Osteoblast (primary cell): ENCODE results near the gene CAP1. TPM values are rescaled to one million over a fixed set of nuclear protein-coding genes. Genes with fewer than 3 reads are reported as not detected.

Experiments used
- DNase-seq: peaks from one replicate; pipeline ENCODE4 v3.0.0; 2011; ENCODE audit warnings: low spot score, mixed read lengths; ENCODE audit not compliant: insufficient read length; ENCODE audit errors: missing footprints
- H2AFZ ChIP-seq: 2 replicates; pipeline ENCODE4 v1.6.0; 2011; ENCODE audit warnings: mild to moderate bottlenecking, low read length
- H3K27ac ChIP-seq: 2 replicates; pipeline ENCODE4 v1.5.1; 2011; ENCODE audit warnings: mild to moderate bottlenecking, low read depth, low read length, moderate library complexity
- H3K27me3 ChIP-seq: 2 replicates; pipeline ENCODE4 v1.6.0; 2012; ENCODE audit warnings: mild to moderate bottlenecking, control low read depth, inconsistent platforms, low read length, moderate library complexity; ENCODE audit not compliant: insufficient read depth
- H3K36me3 ChIP-seq: 2 replicates; pipeline ENCODE4 v1.5.1; 2011; ENCODE audit warnings: mild to moderate bottlenecking, low read length, control low read depth, moderate library complexity; ENCODE audit not compliant: insufficient read depth
- H3K4me1 ChIP-seq: 2 replicates; pipeline ENCODE4 v1.5.1; 2011; ENCODE audit warnings: mild to moderate bottlenecking, low read length, control low read depth, moderate library complexity; ENCODE audit not compliant: insufficient read depth
- H3K4me2 ChIP-seq: 2 replicates; pipeline ENCODE4 v1.6.0; 2011; ENCODE audit warnings: mild to moderate bottlenecking, low read length; ENCODE audit not compliant: insufficient read depth
- H3K4me3 ChIP-seq: fragments of 200-600 bp; sonication (generic); 3 replicates; pipeline ENCODE4 v1.5.1; 2012; ENCODE audit warnings: mild to moderate bottlenecking, low read length, inconsistent platforms; ENCODE audit not compliant: insufficient read depth
- H3K79me2 ChIP-seq: 2 replicates; pipeline ENCODE4 v1.6.0; 2012; ENCODE audit warnings: mild to moderate bottlenecking, low read length, control low read depth, inconsistent platforms; ENCODE audit not compliant: insufficient read depth
- H3K9me3 ChIP-seq: 2 replicates; pipeline ENCODE4 v1.5.1; 2011; ENCODE audit warnings: low read depth, low read length, control low read depth
- H4K20me1 ChIP-seq: 2 replicates; pipeline ENCODE4 v1.6.0; 2012; ENCODE audit warnings: mild to moderate bottlenecking, low read length, control low read depth; ENCODE audit not compliant: insufficient read depth
- total RNA-seq: library from RNA; depleted of rRNA; stranded (reverse); fragments of >200 nt; gene quantifications from 2 replicates; pipeline ENCODE4 v1.2.3, GENCODE V29; 2012
- TF ChIP-seq, protein P1 (sequence below): IDR thresholded peaks from 2 replicates; pipeline ENCODE4 v1.5.1; 2011; ENCODE audit warnings: mild to moderate bottlenecking, low read depth, low read length, moderate library complexity; ENCODE audit errors: extremely low read depth

CAP1 gene
- total RNA-seq, 1 donor, result 390 TPM

DNA sequence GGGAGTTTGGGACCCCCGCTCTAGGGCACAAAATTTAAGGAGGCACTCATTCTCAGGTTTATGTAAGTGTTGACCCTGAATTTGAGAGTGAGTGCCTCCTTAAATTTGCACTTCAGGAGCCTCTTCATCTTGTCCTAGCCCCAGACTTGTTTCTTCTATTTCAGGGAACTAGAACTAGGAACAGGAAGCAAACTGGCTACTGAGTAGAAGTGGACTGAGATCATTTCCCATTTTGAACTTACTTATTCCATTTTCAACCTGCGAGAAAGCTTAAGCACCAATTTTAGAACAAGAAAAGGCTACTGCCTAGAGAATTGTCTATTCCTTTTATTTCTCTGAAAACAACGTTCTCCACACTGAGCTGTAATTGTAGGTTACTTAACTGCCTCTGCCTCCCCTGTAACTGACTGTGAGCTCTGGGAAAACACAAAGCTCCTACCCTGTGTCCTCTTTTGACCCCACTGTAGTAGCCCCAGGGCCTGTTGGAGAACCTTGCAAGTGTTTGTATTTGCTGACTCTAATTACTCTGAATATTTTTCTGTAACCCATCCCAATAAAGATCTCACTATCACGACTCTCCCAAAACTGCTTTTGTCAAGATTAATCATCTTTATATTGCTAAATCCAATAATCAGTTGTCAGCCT, 54.1 kb downstream of the CAP1 start:
- Histone ChIP-seq H4K20me1 (no peaks in the 10 kb centered on the region), H3K4me1 (peaks cover 12% of the 10 kb centered on the region), H3K36me3 (peaks cover 15% of the 10 kb centered on the region), H3K79me2 (peaks cover 33% of the 10 kb centered on the region), H3K4me2 (no peak overlapping the region), H3K27me3 (no peaks in the 10 kb centered on the region), H3K9me3 (no peaks in the 10 kb centered on the region), H2AFZ (no peak overlapping the region), H3K27ac (no peak overlapping the region), H3K4me3 (no peak overlapping the region)
- TF ChIP-seq, protein P1, sequence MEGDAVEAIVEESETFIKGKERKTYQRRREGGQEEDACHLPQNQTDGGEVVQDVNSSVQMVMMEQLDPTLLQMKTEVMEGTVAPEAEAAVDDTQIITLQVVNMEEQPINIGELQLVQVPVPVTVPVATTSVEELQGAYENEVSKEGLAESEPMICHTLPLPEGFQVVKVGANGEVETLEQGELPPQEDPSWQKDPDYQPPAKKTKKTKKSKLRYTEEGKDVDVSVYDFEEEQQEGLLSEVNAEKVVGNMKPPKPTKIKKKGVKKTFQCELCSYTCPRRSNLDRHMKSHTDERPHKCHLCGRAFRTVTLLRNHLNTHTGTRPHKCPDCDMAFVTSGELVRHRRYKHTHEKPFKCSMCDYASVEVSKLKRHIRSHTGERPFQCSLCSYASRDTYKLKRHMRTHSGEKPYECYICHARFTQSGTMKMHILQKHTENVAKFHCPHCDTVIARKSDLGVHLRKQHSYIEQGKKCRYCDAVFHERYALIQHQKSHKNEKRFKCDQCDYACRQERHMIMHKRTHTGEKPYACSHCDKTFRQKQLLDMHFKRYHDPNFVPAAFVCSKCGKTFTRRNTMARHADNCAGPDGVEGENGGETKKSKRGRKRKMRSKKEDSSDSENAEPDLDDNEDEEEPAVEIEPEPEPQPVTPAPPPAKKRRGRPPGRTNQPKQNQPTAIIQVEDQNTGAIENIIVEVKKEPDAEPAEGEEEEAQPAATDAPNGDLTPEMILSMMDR, result no peak
- DNase-seq, result no peak

DNA sequence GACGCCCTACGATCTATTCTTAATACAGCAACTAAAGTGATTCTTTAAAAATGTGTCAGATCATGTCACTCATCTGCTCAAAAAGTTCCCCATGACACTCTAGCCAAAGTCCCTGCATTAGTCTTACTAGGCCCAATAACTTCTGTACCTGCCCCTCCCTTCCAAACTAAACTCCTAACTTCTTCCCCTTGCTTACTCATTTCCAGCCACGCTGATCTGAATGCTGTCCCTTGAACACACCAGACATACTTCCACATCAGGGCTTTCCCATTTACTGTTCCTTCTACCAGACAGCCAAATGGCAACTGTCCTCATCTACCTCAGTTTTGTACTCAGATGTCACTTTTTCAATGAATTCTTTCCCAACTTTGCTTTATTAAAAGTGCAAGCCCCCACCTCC, 55.3 kb downstream of the CAP1 start:
- no peak overlapping the region for H2AFZ ChIP-seq
- H3K79me2 ChIP-seq, result peaks cover 33% of the 10 kb centered on the region
- no peak for DNase-seq
- TF ChIP-seq, protein P1, result no peak
- H3K27ac ChIP-seq, result no peak overlapping the region
- peaks cover 12% of the 10 kb centered on the region for H3K4me1 ChIP-seq
- no peak overlapping the region for H3K4me3 ChIP-seq
- H3K4me2 ChIP-seq, result no peak overlapping the region
- no peaks in the 10 kb centered on the region for H3K27me3 ChIP-seq
- H4K20me1 ChIP-seq, result no peaks in the 10 kb centered on the region
- H3K36me3 ChIP-seq, result peaks cover 7% of the 10 kb centered on the region
- no peaks in the 10 kb centered on the region for H3K9me3 ChIP-seq

DNA sequence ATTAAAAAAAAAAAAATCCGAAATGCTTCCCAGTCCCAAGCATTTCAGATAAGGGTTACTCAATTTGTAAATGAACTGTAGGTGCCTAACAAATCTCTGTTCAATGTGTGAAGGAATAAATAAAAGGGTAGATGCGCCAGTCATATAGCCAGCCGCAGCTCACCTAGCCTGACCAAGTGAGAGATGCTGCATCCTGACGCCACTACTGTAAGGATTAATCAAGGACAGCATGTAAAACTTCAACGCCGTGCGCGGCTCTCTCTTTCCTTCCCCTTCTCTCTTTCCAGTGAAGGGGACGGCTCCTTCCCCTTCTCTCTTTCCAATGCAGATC, 56.1 kb downstream of the CAP1 start:
- H4K20me1 ChIP-seq, result no peaks in the 10 kb centered on the region
- H3K4me3 ChIP-seq, result peak overlapping the region; percentile 89
- H3K4me1 ChIP-seq, result peaks cover 12% of the 10 kb centered on the region
- peak overlapping the region; percentile 29 for H3K27ac ChIP-seq
- H3K9me3 ChIP-seq, result no peaks in the 10 kb centered on the region
- H3K79me2 ChIP-seq, result peaks cover 33% of the 10 kb centered on the region
- TF ChIP-seq, protein P1, result no peak
- no peaks in the 10 kb centered on the region for H3K36me3 ChIP-seq
- peak; percentile 30 for DNase-seq
- H3K4me2 ChIP-seq, result peak overlapping the region; percentile 83
- H2AFZ ChIP-seq, result peak overlapping the region; percentile 99
- no peaks in the 10 kb centered on the region for H3K27me3 ChIP-seq

DNA sequence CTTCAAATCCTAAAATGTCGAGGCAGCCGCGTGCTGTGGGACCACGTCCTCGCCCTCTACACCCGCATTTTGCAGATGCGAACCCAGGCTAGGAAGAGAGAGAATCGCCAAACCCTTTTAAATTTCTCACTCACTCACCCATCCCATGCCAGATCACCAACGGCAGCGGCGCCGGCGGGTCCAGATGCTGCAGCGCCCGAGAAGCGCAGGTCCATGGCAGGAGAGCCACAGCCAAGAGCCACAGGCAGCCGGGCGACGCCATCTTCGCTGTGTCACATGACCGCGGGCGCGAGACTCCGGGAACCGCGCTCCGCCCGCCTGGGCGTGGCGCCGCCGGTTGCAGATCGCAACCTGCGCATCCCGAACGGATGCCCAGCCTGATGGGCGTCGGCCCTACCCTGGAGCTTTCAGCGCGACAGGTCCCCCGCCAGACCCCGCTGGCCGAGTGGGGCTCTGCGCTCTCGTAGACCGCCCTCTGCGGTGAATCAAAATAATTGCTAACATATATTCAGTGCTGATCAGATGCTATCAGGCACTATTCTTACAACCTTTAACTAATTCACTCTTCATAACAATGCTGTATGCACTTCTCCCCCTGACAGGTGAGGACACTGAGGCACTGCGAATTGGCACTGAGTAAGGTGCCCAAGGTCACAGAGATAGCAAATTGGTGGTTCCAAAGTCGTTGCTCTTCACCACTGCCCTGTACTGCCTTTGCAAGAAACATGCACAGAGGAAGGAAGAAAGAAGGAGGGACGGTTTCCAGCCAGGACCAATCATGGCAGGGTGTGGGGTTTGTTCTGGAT, 56.7 kb downstream of the CAP1 start, which contains the start of gene PPT1:
Gene PPT1, minus strand, starts transcription at position 276 of the 806 bp plus-strand sequence. Its CDS starts 14 bp downstream, at position 262.
- H3K4me3 ChIP-seq, result peak within 1 kb of the TSS; percentile 89
- peaks cover 31% of the 10 kb centered on the region for H3K79me2 ChIP-seq
- no peaks in the 10 kb centered on the region for H4K20me1 ChIP-seq
- peak within 1 kb of the TSS; percentile 99 for H2AFZ ChIP-seq
- H3K36me3 ChIP-seq, result no peaks in the 10 kb centered on the region
- peaks cover 12% of the 10 kb centered on the region for H3K4me1 ChIP-seq
- peak within 1 kb of the TSS; percentile 29 for H3K27ac ChIP-seq
- TF ChIP-seq, protein P1, result no peak
- peaks cover 3% of the 10 kb centered on the region for H3K27me3 ChIP-seq
- peak; percentile 89 for DNase-seq
- H3K9me3 ChIP-seq, result no peaks in the 10 kb centered on the region
- peak within 1 kb of the TSS; percentile 83 for H3K4me2 ChIP-seq
